T47D (cell line): Measurements from ENCODE around the gene ARHGAP24.

ENCODE experiments used
- DNase-seq, 2 experiments: peaks; one replicate each; pipeline versions ENCODE4 v3.0.0 to v3.0.0-alpha.2; 2011 to 2012; ENCODE audit warnings: low read depth in 1 of 2, low spot score in 1 of 2
- JUND ChIP-seq: IDR thresholded peaks from 2 replicates; pipeline ENCODE4 v1.6.1; 2012; ENCODE audit warnings: low read depth
- in situ Hi-C: cut with HindIII; loops from 2 replicates; pipeline ENCODE4 v1.10.0; 2016; ENCODE audit warnings: low sequenced_read_pairs, low pct_unique_long_range_greater_than_20kb

The ARHGAP24 gene

DNA sequence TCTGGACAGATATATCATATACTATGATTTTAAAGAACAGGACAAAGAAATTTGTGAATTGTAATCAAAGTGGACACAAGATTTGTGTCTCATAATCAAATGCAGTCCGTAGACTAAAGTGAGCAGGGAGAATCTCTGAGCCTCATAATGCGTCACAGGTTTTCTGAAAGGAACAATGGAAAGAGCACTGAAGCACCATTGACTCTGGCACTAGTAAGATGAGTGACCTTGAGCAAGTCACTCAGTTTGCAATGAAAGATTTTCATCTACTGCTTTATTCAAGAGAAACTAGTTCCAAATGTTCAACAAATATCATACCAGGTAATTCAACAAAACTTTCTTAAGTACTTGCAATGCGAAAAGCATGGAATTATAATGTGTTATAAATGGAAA, 569.6 kb downstream of the ARHGAP24 start:
- in situ Hi-C loops, result no loop called here
- no peak for DNase-seq
- TF ChIP-seq JUND, result no peak

DNA sequence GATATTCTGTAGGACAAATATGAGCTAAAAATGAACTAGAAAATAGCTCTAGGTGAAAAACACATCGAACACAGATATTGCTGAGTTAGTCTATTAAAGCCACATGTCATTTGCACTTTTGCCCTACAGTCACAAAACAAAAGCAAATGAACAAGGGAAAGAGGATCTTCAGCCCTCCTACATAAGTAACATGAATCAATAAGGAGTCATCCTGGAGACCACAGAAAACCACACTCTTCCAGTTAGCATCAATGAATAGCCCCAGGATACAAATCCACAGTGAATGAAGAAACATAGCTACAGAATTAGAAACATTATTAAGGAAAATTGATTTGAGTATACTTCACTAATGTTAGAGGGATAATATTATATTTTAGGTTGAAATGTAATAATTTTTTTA, 573.5 kb downstream of the ARHGAP24 start:
- DNase-seq, result no peak
- no peak for TF ChIP-seq JUND
- in situ Hi-C loops, result no loop called here

DNA sequence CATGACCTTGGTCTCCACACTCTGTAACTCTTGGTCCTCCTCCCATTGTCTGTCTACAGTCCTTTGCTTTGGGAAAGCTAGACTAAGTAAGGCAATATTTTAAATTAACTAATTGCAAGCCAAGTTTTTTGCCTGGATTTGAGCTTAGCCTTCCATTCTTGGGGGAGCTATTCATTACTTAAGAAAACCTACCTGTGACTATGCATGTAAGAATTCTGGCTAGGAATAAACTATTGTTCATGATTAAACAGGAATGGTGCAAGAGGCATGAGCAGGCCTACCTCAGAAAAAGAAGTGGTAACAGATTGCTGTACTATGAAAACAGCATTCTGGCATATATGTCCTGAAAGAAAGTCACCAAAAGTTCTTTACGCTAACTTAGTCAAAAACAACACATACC, 575.5 kb downstream of the ARHGAP24 start:
- in situ Hi-C loops, result no loop called here
- TF ChIP-seq JUND, result no peak
- DNase-seq, result no peak
